Left ventricle myocardium superior (tissue), 1 donor: Measurements from ENCODE around the gene HAGH. TPM values are rescaled to one million over a fixed set of nuclear protein-coding genes. Genes with fewer than 3 reads are reported as not detected.

Experiments used
- ATAC-seq: fragments of 200-7000 bp; cut with Tn5 transposase; one replicate; pipeline ENCODE4 v1.9.1; 2020; ENCODE audit warnings: mild to moderate bottlenecking, moderate library complexity
- DNase-seq: peaks from one replicate; pipeline ENCODE4 v3.0.0-alpha.2; 2020
- intact Hi-C: fragments of 100-400 bp; cut with micrococcal nuclease; formaldehyde crosslinking; loops from one replicate; pipeline ENCODE4 v1.11.0; 2022
- total RNA-seq: library from RNA; stranded (reverse); fragmentation: NEBNext Ultra II Directional; extraction: Animal tissue kit (Norgen Biotek cat#: 25700); gene quantifications from one replicate; pipeline ENCODE4 v1.2.1, GENCODE V29; 2021
- donor health status: DM: no; HTN: yes; CAD: no; lungs with severe emphysema.

HAGH gene
- total RNA-seq, 1 donor from 2014 or later, result 182 TPM

GRCh38 chr16:1839554-1839953, 12.9 kb upstream of the HAGH start:
- intact Hi-C loops, result no loop called here
- DNase-seq (no peak), ATAC-seq (no peak)

GRCh38 chr16:1834096-1834495, 7.5 kb upstream of the HAGH start:
- ATAC-seq (no peak), DNase-seq (no peak)
- intact Hi-C loops, result no loop called here

DNA sequence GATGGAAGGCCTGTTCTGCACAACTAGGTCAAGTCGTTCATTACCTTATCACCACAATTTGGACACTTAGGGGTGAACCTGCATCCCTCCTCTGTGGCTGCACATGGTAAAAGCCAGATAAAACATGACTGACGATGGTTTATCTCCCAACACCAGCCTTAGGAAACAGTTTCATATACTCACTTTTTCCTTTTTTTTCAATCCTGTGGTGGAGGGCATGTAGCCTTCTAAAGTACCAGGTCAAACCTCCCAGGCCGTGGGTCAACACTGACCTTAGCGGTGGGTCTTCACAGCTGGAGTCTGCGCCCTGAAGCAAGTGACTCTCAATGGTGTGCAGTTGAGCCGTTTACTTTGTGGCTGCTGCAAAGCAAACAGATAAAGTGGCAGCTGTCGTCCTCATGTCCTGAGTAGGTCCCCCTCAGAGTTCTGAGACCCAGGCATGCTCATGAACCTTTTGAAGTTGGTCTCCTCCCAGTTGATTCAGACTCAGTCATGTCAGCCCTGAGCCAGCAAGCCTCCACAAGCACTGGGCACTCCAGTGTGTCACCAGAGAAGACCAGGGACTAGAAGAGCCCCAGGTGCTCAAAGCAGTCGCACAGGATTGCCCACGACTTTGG, 6.3 kb upstream of the HAGH start:
- DNase-seq (no peak), ATAC-seq (no peak)
- intact Hi-C loops, result no loop called here

DNA sequence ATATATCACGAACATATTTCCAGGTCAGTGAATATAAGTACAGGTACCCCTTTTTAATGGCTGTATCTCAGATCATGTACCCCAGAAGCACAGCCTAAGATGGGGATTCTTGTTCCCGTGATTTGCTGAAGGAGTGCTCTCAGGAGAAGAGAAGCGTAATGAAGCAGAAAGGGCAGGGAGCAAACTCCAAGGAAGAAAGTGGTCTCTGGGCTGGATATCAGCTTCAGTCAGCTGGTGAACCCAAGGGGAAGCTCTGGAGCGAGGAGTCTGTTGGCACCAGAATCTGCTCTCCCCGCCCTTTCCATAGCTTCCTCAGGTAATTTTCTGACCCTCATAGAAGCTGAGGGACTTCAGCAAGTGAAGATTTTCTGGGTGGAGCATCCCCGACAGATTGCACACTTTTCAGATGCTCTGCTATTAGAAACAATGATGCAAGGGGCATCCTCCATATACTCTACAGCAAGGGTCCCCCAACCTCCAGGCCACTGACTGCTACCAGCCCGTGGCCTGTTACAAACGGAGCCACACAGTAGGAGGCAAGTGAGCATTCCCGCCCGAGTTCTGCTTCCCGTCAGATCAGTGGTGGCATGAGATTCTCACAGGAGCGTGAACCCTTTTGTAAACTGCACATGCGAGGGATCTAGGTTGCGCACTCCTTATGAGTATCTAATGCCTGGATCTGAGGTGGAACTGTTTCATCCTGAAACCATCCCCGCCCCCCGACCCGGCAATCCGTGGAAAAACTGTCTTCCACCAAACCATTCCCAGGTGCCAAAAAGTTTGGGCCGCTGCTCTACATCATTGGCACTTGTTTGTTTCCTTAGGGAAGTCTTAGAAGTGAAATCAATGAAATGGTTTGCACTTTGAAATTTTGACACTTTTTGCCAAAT, 4.8 kb upstream of the HAGH start:
- ATAC-seq (no peak), DNase-seq (no peak)
- intact Hi-C loops, result no loop called here

- ATAC-seq, result no peak
- intact Hi-C loops, result no loop called here
- no peak for DNase-seq
Observed at GRCh38 chr16:1830213-1830612, 3.6 kb upstream of the HAGH start.

- DNase-seq (no peak), ATAC-seq (no peak)
- intact Hi-C loops, result no loop called here
Observed at GRCh38 chr16:1828645-1829410, 2.2 kb upstream of the HAGH start.

- peak; percentile 81 for DNase-seq
- peak; percentile 15 for ATAC-seq
- intact Hi-C loops, result no loop called here
Observed at GRCh38 chr16:1825864-1826690, 548 bp downstream of the HAGH start.

DNA sequence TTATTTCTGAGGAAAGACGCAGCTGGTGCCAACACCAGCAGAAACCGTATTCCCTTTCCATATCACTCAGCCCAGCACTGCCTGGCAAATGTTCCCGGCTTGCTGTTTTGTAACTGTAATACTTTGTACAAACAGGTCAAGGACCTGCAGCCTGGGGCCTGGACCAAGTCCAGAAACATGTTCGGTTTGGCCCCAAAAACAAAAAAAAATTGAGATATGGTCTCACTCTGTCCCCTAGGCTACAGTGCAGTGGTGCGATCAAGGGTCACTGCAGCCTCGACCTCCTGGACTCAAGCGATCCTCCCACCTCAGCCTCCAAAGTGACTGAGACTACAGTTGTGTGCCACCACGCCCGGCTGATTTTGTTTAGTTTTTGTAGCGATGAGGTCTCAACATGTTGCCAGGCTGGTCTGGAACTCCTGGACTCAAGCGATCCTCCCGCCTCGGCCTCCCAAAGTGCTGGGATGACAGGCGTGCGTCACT, 1.2 kb downstream of the HAGH start:
- intact Hi-C loops, result no loop called here

GRCh38 chr16:1823821-1824220, 2.8 kb downstream of the HAGH start:
- DNase-seq (peak; percentile 53), ATAC-seq (no peak)
- intact Hi-C loops, result no loop called here

More for the DNA sequence above, 1.2 kb downstream of the HAGH start:
- no peak for ATAC-seq
- no peak for DNase-seq

- ATAC-seq (no peak), DNase-seq (no peak)
- intact Hi-C loops, result no loop called here
Observed at GRCh38 chr16:1822801-1823200, 3.8 kb downstream of the HAGH start.

GRCh38 chr16:1821861-1822611, 4.6 kb downstream of the HAGH start:
- DNase-seq (no peak), ATAC-seq (no peak)
- intact Hi-C loops, result no loop called here

DNA sequence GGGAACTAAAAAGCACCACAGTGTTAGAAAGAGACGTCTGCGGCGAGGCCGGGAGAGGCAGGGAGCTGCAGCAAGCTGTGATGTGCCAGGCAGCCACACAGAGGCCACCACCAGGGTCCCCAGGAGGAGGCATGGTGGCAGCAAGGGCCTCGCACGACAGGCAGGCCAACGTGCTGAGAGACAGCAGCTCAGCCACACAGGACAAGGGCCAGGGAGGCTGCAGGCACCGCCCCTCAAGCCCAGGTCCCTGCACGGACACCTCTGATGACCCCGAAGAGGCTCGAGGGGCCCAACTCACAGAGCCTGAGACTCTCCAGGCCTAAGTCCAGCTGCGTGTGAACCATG, 5.7 kb downstream of the HAGH start:
- DNase-seq (no peak), ATAC-seq (no peak)
- intact Hi-C loops, result no loop called here

GRCh38 chr16:1820096-1820945, 6.3 kb downstream of the HAGH start:
- intact Hi-C loops, result no loop called here
- DNase-seq, result no peak
- ATAC-seq, result no peak

GRCh38 chr16:1819611-1820010, 7.0 kb downstream of the HAGH start:
- intact Hi-C loops, result no loop called here
- DNase-seq (no peak), ATAC-seq (no peak)

- intact Hi-C loops, result no loop called here
- DNase-seq (peak; percentile 21), ATAC-seq (no peak)
Observed at GRCh38 chr16:1818873-1819525, 7.6 kb downstream of the HAGH start.

DNA sequence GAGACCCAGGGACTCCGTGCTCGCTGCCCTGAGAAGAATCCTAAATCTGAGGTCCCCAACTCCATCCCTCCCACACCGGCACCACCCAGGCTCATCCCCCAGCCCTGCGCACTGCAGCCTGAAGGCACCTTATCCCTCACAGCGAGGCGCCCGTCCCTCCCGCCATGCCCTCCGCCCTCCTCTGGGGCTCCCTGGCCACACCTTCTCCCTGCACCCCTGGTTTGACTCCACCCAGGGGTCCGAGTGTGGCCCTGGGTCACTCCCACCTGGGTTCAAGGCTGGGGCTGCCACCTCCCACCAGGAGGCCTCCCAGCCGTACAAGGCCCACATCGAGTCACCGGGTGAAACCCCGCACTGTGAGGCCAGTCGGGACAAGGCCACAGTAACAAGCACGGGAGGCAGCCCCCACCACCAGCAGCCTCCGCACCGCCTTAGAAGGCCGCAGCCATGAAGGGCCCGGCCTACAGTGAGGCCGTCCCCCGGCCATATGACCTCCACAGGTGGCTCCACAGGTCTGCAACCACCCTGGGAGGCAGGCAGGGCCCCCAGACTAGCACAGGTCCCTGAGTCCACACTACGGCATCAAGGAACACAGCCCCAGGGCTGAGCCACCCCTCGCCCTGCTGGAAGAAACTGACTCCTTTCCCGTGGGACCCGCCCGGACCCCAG, 8.3 kb downstream of the HAGH start:
- no peak for DNase-seq
- intact Hi-C loops, result no loop called here
- ATAC-seq, result no peak

DNA sequence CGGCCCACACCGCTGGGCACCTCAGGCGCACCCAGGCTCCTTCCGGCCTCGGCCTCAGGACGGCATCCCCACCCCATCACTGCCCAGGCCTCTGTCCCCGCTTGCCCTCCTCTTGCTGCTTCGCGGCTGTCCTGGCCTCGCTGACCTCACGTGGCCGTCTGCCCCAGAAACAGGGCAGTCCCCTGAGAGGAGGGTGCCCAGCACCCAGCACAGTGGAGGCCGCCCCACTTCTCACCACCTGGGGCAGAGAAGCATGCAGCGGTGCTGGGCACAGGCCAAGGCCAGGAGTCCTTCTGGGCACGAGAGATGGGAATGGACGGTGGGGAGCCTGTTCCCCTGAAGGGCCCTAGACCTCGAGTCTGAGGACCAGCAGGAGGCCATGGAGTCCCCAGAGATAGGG, 8.9 kb downstream of the HAGH start:
- DNase-seq (peak; percentile 19), ATAC-seq (no peak)
- intact Hi-C loops, result no loop called here
